ENCODE measurements around the gene CMSS1. TPM values are rescaled to one million over a fixed set of nuclear protein-coding genes. Genes with fewer than 3 reads are reported as not detected.

CMSS1 gene
- total and polyA plus RNA-seq, 4 donors, result 3.8 to 19.5 (median 7.5) TPM

DNA sequence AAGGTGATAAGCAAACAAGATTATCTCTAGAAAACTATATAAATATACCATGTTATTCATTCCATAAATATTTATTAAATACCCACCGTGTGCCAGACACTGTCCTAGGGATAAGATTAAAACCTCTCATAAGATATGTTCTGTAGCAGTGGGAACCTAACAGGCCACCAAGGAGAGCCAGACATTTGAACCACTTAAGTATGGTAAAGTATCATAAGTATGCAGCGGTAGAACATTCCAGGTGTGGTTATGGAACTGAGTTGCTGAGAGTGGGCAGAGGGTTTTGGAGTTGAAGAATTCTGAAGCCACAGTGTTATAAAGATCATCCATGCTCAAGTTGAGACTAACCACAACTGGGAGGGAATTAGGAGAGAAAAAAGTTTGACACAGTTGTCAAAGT lies 282.0 kb downstream of the CMSS1 start:
- Histone ChIP-seq H3K4me3 (ENCODE audit: low read depth in 1 of 3, low read length in 3 of 3) (no peak overlapping the region), H3K27me3 (ENCODE audit: control insufficient read depth in 4 of 4, insufficient read depth in 4 of 4, low read length in 3 of 4) (no peaks in the 10 kb centered on the region), H3K9me3 (ENCODE audit: control insufficient read depth in 4 of 4, low read length in 3 of 4) (no peaks in the 10 kb centered on the region), H3K9ac (ENCODE audit: low read depth in 1 of 2, low read length in 2 of 2) (no peak overlapping the region), H3K36me3 (ENCODE audit: control insufficient read depth in 4 of 4, insufficient read depth in 3 of 4, low read depth in 1 of 4, low read length in 3 of 4) (no peaks in the 10 kb centered on the region), H3K4me1 (ENCODE audit: control insufficient read depth in 4 of 4, insufficient read depth in 4 of 4, low read length in 3 of 4) (peaks cover 6 to 34% (median 22%) of the 10 kb centered on the region in 4 donors), H3K27ac (ENCODE audit: low read depth in 1 of 2, low read length in 2 of 2) (no peak overlapping the region)
- 84% methylated on average over 2 of the region's 2 CpGs for WGBS
- DNase-seq (ENCODE audit: low spot score), result no peak
- no peak for TF ChIP-seq YY1 (IDR thresholded peaks at IDR 0.05)
- no peak for TF ChIP-seq NR2F2 (IDR thresholded peaks at IDR 0.05)
- TF ChIP-seq RAD21 (IDR thresholded peaks at IDR 0.05), result no peak
- TF ChIP-seq SP1 (IDR thresholded peaks at IDR 0.05), result no peak

DNA sequence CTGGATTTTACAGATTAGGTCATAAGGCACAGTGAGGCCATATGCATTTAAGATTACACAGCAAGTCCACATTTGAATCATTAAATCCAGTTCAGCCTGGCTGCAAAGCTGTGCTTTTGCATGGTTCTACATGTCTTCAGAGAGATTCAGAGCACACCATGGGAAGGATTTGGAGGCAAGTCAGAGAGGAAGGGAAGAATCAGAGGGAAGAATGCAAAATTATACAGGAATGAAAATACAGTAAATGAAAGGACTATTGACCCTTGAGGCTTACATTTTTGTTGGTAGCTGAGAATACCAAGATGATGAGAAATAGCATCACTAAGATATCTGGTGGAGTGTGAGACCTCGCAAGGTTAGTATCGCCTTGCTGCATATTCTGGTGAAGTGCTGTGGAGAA lies 282.8 kb downstream of the CMSS1 start:
- no peak overlapping the region for H3K27ac ChIP-seq (ENCODE audit: low read depth in 1 of 2, low read length in 2 of 2)

More for the DNA sequence above, 282.8 kb downstream of the CMSS1 start:
- H3K9me3 ChIP-seq (ENCODE audit: control insufficient read depth in 4 of 4, low read length in 3 of 4), result no peaks in the 10 kb centered on the region
- H3K36me3 ChIP-seq (ENCODE audit: control insufficient read depth in 4 of 4, insufficient read depth in 3 of 4, low read depth in 1 of 4, low read length in 3 of 4), result no peaks in the 10 kb centered on the region
- no peak for DNase-seq (ENCODE audit: low spot score)
- no peaks in the 10 kb centered on the region for H3K27me3 ChIP-seq (ENCODE audit: control insufficient read depth in 4 of 4, insufficient read depth in 4 of 4, low read length in 3 of 4)
- TF ChIP-seq, protein P1, sequence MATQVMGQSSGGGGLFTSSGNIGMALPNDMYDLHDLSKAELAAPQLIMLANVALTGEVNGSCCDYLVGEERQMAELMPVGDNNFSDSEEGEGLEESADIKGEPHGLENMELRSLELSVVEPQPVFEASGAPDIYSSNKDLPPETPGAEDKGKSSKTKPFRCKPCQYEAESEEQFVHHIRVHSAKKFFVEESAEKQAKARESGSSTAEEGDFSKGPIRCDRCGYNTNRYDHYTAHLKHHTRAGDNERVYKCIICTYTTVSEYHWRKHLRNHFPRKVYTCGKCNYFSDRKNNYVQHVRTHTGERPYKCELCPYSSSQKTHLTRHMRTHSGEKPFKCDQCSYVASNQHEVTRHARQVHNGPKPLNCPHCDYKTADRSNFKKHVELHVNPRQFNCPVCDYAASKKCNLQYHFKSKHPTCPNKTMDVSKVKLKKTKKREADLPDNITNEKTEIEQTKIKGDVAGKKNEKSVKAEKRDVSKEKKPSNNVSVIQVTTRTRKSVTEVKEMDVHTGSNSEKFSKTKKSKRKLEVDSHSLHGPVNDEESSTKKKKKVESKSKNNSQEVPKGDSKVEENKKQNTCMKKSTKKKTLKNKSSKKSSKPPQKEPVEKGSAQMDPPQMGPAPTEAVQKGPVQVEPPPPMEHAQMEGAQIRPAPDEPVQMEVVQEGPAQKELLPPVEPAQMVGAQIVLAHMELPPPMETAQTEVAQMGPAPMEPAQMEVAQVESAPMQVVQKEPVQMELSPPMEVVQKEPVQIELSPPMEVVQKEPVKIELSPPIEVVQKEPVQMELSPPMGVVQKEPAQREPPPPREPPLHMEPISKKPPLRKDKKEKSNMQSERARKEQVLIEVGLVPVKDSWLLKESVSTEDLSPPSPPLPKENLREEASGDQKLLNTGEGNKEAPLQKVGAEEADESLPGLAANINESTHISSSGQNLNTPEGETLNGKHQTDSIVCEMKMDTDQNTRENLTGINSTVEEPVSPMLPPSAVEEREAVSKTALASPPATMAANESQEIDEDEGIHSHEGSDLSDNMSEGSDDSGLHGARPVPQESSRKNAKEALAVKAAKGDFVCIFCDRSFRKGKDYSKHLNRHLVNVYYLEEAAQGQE (IDR thresholded peaks at IDR 0.05), result no peak
- no peak for TF ChIP-seq NR2F2 (IDR thresholded peaks at IDR 0.05)
- TF ChIP-seq, protein P2, sequence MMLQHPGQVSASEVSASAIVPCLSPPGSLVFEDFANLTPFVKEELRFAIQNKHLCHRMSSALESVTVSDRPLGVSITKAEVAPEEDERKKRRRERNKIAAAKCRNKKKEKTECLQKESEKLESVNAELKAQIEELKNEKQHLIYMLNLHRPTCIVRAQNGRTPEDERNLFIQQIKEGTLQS (IDR thresholded peaks at IDR 0.05), result no peak
- TF ChIP-seq, protein P3, sequence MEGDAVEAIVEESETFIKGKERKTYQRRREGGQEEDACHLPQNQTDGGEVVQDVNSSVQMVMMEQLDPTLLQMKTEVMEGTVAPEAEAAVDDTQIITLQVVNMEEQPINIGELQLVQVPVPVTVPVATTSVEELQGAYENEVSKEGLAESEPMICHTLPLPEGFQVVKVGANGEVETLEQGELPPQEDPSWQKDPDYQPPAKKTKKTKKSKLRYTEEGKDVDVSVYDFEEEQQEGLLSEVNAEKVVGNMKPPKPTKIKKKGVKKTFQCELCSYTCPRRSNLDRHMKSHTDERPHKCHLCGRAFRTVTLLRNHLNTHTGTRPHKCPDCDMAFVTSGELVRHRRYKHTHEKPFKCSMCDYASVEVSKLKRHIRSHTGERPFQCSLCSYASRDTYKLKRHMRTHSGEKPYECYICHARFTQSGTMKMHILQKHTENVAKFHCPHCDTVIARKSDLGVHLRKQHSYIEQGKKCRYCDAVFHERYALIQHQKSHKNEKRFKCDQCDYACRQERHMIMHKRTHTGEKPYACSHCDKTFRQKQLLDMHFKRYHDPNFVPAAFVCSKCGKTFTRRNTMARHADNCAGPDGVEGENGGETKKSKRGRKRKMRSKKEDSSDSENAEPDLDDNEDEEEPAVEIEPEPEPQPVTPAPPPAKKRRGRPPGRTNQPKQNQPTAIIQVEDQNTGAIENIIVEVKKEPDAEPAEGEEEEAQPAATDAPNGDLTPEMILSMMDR (IDR thresholded peaks at IDR 0.05; ENCODE audit: low read depth, low read length, missing input control), result no peak
- no peak for TF ChIP-seq GABPA (IDR thresholded peaks at IDR 0.05 in 1 of 2, conservative IDR thresholded peaks at IDR 0.05 in 1 of 2)
- TF ChIP-seq FOXA1 (IDR thresholded peaks at IDR 0.05), result no peak
- TF ChIP-seq YY1 (IDR thresholded peaks at IDR 0.05), result no peak
- no peak for TF ChIP-seq SP1 (IDR thresholded peaks at IDR 0.05)
- TF ChIP-seq HNF4G (IDR thresholded peaks at IDR 0.05), result no peak
- no peak for TF ChIP-seq RXRA (IDR thresholded peaks at IDR 0.05)
- H3K4me3 ChIP-seq (ENCODE audit: low read depth in 1 of 3, low read length in 3 of 3), result no peak overlapping the region
- peaks cover 7 to 35% (median 22%) of the 10 kb centered on the region in 4 donors for H3K4me1 ChIP-seq (ENCODE audit: control insufficient read depth in 4 of 4, insufficient read depth in 4 of 4, low read length in 3 of 4)
- 98% methylated on average over 2 of the region's 2 CpGs for WGBS
- H3K9ac ChIP-seq (ENCODE audit: low read depth in 1 of 2, low read length in 2 of 2), result no peak overlapping the region
